Measurements from ENCODE around the gene NFKBIA. TPM values are rescaled to one million over a fixed set of nuclear protein-coding genes. Genes with fewer than 3 reads are reported as not detected.

The NFKBIA gene
- polyA plus RNA-seq, 2 of the 4 experiments (the other 2 are of a cell fraction): 65.0 to 115 TPM

GRCh38 chr14:35385042-35385839, 19.3 kb downstream of the NFKBIA start:
- FAIRE-seq: no peak
- TF ChIP-seq FOSL2 (IDR thresholded peaks at IDR 0.05): no peak
- no peak for TF ChIP-seq FOSL2 (CRISPR knock-in tag; IDR thresholded peaks at IDR 0.05)
- TF ChIP-seq MAX (IDR thresholded peaks at IDR 0.05): peak; percentile 41; the same call in 1 of the 2 replicates
- no peak for TF ChIP-seq MAFK (IDR thresholded peaks at IDR 0.05; ENCODE audit: partially characterized antibody)
- peak in 1 of 2 experiments; percentile 62; a peak in 2 of 5 replicates for TF ChIP-seq EP300 (IDR thresholded peaks at IDR 0.05)
- no peak; a peak in 2 of 5 replicates for TF ChIP-seq JUN (IDR thresholded peaks at IDR 0.05)
- TF ChIP-seq RNF2 (IDR thresholded peaks at IDR 0.05; ENCODE audit: borderline replicate concordance, low read depth): no peak
- no peak for TF ChIP-seq MAZ (IDR thresholded peaks at IDR 0.05; ENCODE audit: borderline replicate concordance, low read depth, low read length)
- 0 out of 2 replicates have a peak, but pooled peaks have one; percentile 42 for TF ChIP-seq HOXB5 (CRISPR knock-in tag; IDR thresholded peaks at IDR 0.05)
- TF ChIP-seq RAD21 (conservative IDR thresholded peaks at IDR 0.05 in 1 of 2, IDR thresholded peaks at IDR 0.05 in 1 of 2): no peak
- TF ChIP-seq ZNF302 (CRISPR knock-in tag; IDR thresholded peaks at IDR 0.05): no peak
- TF ChIP-seq ZC3H11A (IDR thresholded peaks at IDR 0.05): no peak
- Histone ChIP-seq H3K27ac (peak overlapping the region; percentile 89 to 97), H3K9me3 (no peaks in the 10 kb centered on the region), H3K4me2 (peak overlapping the region; percentile 63), H3K4me3 (no peak overlapping the region), H3K4me1 (peaks cover 47% of the 10 kb centered on the region)
- POLR2A ChIA-PET: interaction anchor here (0.9 to 2.7 kb wide), 6 partner anchors 11 to 93 kb away, joined by 3 to 21 read pairs (median 5); partner anchors contain the start of genes NFKBIA and PSMA6
- CTCF ChIA-PET: interaction anchor here (1.0 to 1.1 kb wide), 2 partner anchors 38 to 70 kb away, joined by 3 to 4 read pairs; no protein-coding TSS in a partner anchor
- WGBS (ENCODE audit: missing lambda C conversion rate): 53% methylated on average over 13 of the region's 15 CpGs
- peak; percentile 56 to 89 for DNase-seq (ENCODE audit: low read depth in 1 of 2, low spot score in 1 of 2)
- peak; percentile 84 to 87 for ATAC-seq

GRCh38 chr14:35384455-35385041, 20.0 kb downstream of the NFKBIA start:
- WGBS (ENCODE audit: missing lambda C conversion rate): 48% methylated on average over 11 of the region's 11 CpGs
- ChIA-PET CTCF (interaction anchor here (0.7 to 1.4 kb wide), 3 partner anchors 14 to 92 kb away, joined by 3 read pairs; partner anchors contain the start of gene PSMA6), POLR2A (interaction anchor here (1.1 to 2.7 kb wide), 3 partner anchors 10 to 93 kb away, joined by 6 to 21 read pairs (median 10); partner anchors contain the start of genes NFKBIA and PSMA6)
- H3K4me3 ChIP-seq: no peak overlapping the region
- peaks cover 48% of the 10 kb centered on the region for H3K4me1 ChIP-seq
- no peaks in the 10 kb centered on the region for H3K9me3 ChIP-seq
- peak; percentile 67 to 83 for ATAC-seq
- peak in 1 of 2 experiments; percentile 80 for DNase-seq (ENCODE audit: low read depth in 1 of 2, low spot score in 1 of 2)
- no peak for TF ChIP-seq E2F6 (IDR thresholded peaks at IDR 0.05; ENCODE audit: borderline replicate concordance, low read depth)
- peak; percentile 45 to 50 for TF ChIP-seq RAD21 (conservative IDR thresholded peaks at IDR 0.05 in 1 of 2, IDR thresholded peaks at IDR 0.05 in 1 of 2)
- no peak for TF ChIP-seq REST (IDR thresholded peaks at IDR 0.05)
- no peak for TF ChIP-seq FOSL2 (IDR thresholded peaks at IDR 0.05)
- no peak for TF ChIP-seq FOSL2 (CRISPR knock-in tag; IDR thresholded peaks at IDR 0.05)
- TF ChIP-seq BCL3 (IDR thresholded peaks at IDR 0.05): no peak
- peak; percentile 33; the same call in 2 of the 3 replicates for TF ChIP-seq SMC3 (IDR thresholded peaks at IDR 0.05)
- no peak for TF ChIP-seq ELK1 (IDR thresholded peaks at IDR 0.05; ENCODE audit: low read depth, low read length)
- no peak for TF ChIP-seq HOXA7 (CRISPR knock-in tag; IDR thresholded peaks at IDR 0.05)
- no peak for TF ChIP-seq CHD4 (IDR thresholded peaks at IDR 0.05; ENCODE audit: borderline replicate concordance)
- no peak for TF ChIP-seq KDM1A (IDR thresholded peaks at IDR 0.05; ENCODE audit: low read depth)
- TF ChIP-seq ZSCAN20 (CRISPR knock-in tag; IDR thresholded peaks at IDR 0.05): no peak
- TF ChIP-seq MAX (IDR thresholded peaks at IDR 0.05): peak; percentile 22; the same call in 1 of the 2 replicates
- no peak for TF ChIP-seq CBX8 (IDR thresholded peaks at IDR 0.05)
- no peak for TF ChIP-seq KDM5A (IDR thresholded peaks at IDR 0.05)
- peak overlapping the region; percentile 63 for H3K4me2 ChIP-seq
- no peak for FAIRE-seq
- H3K27ac ChIP-seq: peak overlapping the region; percentile 89 to 97

Data from A549 (cell line).